Measurements from ENCODE around the gene DDX10.

- TF ChIP-seq CTCF (IDR thresholded peaks at IDR 0.05) (no peak), EP300 (IDR thresholded peaks at IDR 0.05) (no peak)
Measured at GRCh38 chr11:108708173-108708572, 43.3 kb downstream of the DDX10 start.

Measured in ovary (tissue), 3 donors.